ENCODE measurements around the gene NBL1. TPM values are rescaled to one million over a fixed set of nuclear protein-coding genes. Genes with fewer than 3 reads are reported as not detected.

NBL1 gene
- total RNA-seq, 3 donors from 2014 or later = 33.4 to 111 (median 98.6) TPM

DNA sequence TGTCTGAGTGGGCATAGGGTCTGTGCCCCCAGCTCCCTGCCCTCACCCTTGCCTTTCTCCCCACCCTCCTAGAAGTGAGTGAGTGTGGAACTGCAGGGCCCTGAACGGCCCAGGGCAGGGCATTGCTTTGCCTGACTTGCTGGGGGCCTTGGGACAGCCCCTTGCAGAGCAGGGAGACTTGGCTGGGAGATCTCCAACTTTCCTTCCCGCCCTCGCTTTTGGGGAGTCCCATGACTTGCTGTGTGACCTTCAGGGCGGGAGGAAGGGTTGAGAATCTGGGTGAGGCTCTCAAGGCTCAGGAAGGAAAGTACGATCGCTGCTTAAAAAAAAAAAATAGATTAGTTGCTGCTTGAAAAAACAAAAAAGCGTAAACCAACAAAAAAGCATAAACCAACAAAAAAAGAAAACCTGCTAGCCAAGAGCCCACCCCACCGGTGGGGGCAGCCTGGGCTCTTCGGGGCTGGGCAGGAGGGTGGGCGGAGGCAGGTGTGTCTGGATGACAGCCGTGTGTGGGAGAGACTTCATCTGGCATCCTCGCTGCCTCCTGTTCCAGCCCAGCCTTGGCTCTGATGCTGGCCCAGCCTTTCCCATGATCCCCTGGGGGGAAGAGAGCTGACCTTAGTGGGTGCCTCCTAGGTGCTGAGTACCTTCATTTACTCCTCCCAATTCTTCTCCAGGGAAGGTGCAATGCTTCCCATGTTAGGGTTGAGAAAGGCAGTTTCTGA, 6.5 kb downstream of the NBL1 start:
- Histone ChIP-seq H3K4me3 (peak overlapping the region in 2 of 3 donors; percentile 18 to 51), H3K27ac (peak overlapping the region; percentile 76 to 98), H3K4me1 (peaks cover 15 to 16% of the 10 kb centered on the region in 2 donors), H3K9me3 (no peaks in the 10 kb centered on the region), H3K36me3 (no peaks in the 10 kb centered on the region), H3K27me3 (no peaks in the 10 kb centered on the region)
- TF ChIP-seq, protein P1, sequence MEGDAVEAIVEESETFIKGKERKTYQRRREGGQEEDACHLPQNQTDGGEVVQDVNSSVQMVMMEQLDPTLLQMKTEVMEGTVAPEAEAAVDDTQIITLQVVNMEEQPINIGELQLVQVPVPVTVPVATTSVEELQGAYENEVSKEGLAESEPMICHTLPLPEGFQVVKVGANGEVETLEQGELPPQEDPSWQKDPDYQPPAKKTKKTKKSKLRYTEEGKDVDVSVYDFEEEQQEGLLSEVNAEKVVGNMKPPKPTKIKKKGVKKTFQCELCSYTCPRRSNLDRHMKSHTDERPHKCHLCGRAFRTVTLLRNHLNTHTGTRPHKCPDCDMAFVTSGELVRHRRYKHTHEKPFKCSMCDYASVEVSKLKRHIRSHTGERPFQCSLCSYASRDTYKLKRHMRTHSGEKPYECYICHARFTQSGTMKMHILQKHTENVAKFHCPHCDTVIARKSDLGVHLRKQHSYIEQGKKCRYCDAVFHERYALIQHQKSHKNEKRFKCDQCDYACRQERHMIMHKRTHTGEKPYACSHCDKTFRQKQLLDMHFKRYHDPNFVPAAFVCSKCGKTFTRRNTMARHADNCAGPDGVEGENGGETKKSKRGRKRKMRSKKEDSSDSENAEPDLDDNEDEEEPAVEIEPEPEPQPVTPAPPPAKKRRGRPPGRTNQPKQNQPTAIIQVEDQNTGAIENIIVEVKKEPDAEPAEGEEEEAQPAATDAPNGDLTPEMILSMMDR (IDR thresholded peaks at IDR 0.05) = no peak
- TF ChIP-seq POLR2A (IDR thresholded peaks at IDR 0.05) (no peak), POLR2AphosphoS5 (IDR thresholded peaks at IDR 0.05) (peak in 1 of 3 donors; percentile 9)
- peak in 1 of 2 donors; percentile 50 for DNase-seq (ENCODE audit: low spot score in 2 of 2)
- intact Hi-C loops (cut with DNase I; ENCODE audit: low total_unique reads) = loop anchor here (5.0 to 10.0 kb wide), 2 partner anchors 253 to 306 kb away; no protein-coding TSS in a partner anchor

DNA sequence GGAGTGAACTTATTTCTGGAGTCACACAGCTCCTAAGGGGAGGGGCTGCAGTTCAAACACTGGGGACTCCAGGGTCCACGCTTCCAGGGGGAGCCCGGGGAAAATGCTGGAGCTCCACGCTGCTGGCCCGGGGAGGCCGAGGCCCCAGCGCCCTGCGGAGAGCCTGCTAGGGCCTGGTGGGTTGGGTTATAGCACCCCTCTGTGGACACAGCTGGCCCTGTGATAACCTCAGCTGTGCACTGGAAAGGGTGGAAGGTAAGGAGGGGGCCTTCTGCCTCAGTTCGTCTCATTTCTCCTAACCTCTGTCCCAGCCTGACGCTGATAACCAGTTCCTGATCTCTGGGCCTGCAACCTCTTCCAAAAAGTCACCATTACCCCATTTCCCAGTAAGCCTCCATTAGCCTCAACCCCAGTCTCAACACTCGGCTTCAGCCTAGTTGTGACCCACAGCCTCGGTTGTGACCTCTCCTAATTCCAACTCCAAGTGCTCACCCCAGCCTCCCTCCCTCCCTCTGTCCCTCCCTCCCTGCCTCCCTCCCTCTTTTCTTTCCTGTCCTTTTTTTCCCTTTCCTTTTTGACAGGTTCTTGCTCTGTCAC, 7.1 kb downstream of the NBL1 start:
- Histone ChIP-seq H3K27me3 (no peaks in the 10 kb centered on the region), H3K36me3 (no peaks in the 10 kb centered on the region), H3K4me1 (peaks cover 13 to 15% of the 10 kb centered on the region in 2 donors), H3K27ac (peak overlapping the region; percentile 76 to 98), H3K4me3 (peak overlapping the region in 2 of 3 donors; percentile 18 to 51), H3K9me3 (no peaks in the 10 kb centered on the region)
- TF ChIP-seq, protein P1 (IDR thresholded peaks at IDR 0.05) = peak in 2 of 3 donors; percentile 51 to 54
- no peak for TF ChIP-seq POLR2AphosphoS5 (IDR thresholded peaks at IDR 0.05)
- DNase-seq (ENCODE audit: low spot score in 2 of 2) = no peak
- intact Hi-C loops (cut with DNase I; ENCODE audit: low total_unique reads) = loop anchor here (5.0 to 10.0 kb wide), 2 partner anchors 254 to 306 kb away; no protein-coding TSS in a partner anchor

DNA sequence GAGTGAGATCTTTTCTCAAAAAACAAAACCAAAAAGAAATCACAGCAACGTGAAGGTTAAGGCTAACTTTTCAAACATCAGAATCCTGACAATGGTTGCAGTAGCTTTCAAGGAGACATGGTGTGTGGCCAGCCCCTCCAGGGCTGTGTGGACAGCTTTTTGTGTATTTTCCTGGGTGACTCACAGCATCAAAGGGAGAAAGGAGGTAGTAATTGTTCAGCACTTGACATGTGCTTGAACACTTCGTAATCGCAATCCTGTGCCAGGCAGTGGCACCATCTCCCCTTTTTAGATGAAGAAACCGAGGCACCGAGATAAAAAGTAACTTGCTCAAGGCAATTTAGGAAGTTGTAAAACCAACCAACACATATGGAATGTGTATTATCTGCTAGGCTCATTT, 10.3 kb downstream of the NBL1 start:
- intact Hi-C loops (cut with DNase I; ENCODE audit: low total_unique reads) = loop anchor here (5.0 to 10.0 kb wide), 2 partner anchors 257 to 310 kb away; no protein-coding TSS in a partner anchor
- H3K36me3 ChIP-seq = no peaks in the 10 kb centered on the region
- H3K27me3 ChIP-seq = no peaks in the 10 kb centered on the region
- H3K4me3 ChIP-seq = no peak overlapping the region
- TF ChIP-seq, protein P1 (IDR thresholded peaks at IDR 0.05) = no peak
- TF ChIP-seq POLR2AphosphoS5 (IDR thresholded peaks at IDR 0.05) (no peak), POLR2A (IDR thresholded peaks at IDR 0.05) (no peak)
- H3K27ac ChIP-seq = no peak overlapping the region
- no peak for DNase-seq (ENCODE audit: low spot score in 2 of 2)
- H3K9me3 ChIP-seq = no peaks in the 10 kb centered on the region
- peaks cover 10 to 15% of the 10 kb centered on the region in 2 donors for H3K4me1 ChIP-seq

DNA sequence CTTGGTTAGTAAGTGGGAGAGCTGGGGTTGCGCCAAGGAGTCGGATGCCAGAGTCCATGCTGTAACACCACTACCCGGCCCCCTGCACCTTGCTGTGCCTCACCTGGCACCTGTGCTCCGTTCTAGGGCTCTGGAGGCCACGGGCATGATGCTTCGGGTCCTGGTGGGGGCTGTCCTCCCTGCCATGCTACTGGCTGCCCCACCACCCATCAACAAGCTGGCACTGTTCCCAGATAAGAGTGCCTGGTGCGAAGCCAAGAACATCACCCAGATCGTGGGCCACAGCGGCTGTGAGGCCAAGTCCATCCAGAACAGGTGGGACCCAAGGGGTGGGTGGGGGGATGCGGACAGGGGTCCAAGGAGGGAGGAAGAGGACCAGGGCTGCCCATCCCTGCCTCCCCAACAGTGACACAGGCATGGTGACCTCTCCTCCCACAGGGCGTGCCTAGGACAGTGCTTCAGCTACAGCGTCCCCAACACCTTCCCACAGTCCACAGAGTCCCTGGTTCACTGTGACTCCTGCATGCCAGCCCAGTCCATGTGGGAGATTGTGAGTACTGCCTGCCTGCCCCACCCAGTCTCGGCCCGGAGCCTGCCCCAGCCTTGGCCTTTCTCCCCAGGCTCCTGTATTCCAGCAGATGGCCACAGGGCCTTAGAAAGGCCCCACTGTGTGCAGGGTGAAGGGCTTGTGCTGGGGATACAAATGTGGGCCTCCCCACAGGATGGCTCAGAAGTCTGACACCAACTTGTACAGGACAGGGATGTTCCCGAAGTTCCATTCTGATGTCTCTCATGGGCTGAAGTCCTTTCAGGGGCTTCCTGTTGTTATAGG, 11.0 kb downstream of the NBL1 start:
- intact Hi-C loops (cut with DNase I; ENCODE audit: low total_unique reads) = loop anchor here (5.0 to 10.0 kb wide), 2 partner anchors 258 to 310 kb away; no protein-coding TSS in a partner anchor
- H3K4me1 ChIP-seq = peaks cover 10% of the 10 kb centered on the region in 2 donors
- DNase-seq (ENCODE audit: low spot score in 2 of 2) = no peak
- H3K36me3 ChIP-seq = no peaks in the 10 kb centered on the region
- no peak overlapping the region for H3K4me3 ChIP-seq
- H3K27ac ChIP-seq = peak overlapping the region in 1 of 2 donors; percentile 61
- no peaks in the 10 kb centered on the region for H3K9me3 ChIP-seq
- no peaks in the 10 kb centered on the region for H3K27me3 ChIP-seq
- TF ChIP-seq POLR2AphosphoS5 (IDR thresholded peaks at IDR 0.05) (no peak), POLR2A (IDR thresholded peaks at IDR 0.05) (no peak)
- TF ChIP-seq, protein P1 (IDR thresholded peaks at IDR 0.05) = no peak
